Measurements from ENCODE around the gene GALNT12.

GALNT12 gene

DNA sequence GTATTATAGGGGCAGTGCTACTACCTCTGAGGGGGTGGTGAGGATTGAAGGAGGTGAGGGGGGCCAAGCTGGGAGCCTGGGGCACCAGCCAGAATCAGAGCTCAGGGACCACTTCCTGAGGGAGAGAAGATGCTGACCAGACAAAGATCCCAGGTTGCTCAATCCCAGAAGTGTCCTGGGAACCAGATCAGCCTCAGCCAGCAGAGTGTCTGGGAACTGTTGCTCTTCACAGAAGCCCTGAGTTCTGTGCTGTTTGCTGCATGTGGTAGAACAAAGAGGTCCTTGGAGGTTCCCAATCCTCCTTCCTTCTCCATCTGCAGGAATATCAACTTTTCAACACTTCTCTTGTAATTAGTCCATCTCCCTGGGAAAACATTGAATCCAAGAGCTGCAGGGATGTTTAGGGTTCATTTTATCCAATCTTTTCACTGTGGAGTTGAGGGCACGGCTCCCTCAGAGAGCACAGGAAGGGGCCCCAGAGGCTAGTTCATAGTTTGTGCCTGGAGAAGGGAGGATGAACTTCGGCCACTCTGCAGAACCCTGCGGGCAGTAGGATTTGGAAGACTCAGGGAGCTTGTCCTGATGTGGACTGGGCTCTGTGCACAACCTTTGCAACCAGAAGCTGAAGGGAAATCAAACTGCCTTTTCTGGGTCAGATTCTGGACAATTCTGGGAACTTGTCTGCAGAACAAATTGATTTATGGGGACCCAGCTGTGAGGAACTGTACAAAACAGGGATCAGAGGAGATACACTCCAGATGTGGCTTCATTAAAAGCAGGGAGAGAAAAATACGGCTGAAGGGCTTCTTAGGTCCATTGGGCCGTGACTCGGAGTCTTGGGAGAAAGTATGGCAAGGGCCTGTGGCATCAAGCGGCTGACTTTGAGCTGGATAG is 57.1 kb downstream of the GALNT12 start:
- no peak for DNase-seq

DNA sequence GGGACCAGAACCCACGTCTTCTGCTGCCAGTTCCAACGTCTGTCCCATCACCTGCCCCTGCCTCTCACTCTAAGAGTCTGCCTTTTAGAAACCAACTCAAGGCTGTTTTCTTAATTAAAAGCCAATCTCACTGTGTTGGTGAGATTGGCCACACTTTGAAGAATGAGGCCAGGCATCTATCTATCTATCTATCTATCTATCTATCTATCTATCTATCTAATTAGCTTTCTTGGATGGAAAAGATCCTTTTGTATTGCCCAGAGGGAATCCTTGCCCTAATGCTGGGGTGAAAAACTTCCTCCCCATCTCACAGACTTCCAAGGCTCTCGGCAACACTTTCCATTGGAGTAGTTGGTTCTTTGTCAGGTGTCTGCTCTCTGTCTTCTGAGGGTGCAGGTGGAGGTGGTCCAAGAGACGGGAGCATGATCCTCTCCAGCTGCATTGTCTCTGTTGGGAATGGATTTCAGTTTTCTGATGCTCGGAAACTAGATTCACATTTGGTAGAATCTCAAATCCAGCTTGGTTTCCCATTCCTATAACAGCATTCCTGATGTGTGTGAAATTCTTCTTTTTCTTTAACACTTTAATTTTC is 57.9 kb downstream of the GALNT12 start:
- DNase-seq, result no peak

DNA sequence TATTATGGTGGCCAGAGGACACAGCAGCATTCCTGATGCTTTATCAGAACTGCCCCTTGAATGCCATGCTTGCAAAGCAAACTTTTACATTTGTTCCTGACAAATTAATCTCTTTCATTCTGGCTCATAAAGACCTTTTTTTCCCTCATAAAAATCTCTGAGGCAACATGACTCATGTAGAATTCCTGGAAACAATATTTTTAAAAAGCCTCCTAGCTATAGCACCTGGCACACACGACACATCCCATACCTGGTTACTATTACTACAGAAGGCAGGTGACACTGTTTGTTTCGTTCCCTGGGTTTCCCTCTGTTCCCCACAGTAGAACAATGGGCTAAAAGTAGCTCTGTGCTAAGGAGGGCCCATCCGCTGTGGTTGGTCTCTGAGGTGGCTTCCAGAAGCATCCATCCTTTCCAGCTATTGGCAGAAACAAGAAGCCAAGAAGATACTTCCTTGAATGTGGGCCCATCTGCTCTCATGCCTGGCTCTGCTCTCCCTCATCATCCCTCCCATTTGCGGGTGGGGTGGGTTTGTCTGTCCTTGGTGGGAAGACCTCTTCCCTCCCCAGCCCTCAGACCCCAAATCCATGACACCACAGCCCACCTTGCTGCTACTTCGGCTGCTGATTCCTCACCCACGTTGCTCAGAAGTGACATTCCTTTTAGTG is 59.1 kb downstream of the GALNT12 start:
- DNase-seq, result no peak

DNA sequence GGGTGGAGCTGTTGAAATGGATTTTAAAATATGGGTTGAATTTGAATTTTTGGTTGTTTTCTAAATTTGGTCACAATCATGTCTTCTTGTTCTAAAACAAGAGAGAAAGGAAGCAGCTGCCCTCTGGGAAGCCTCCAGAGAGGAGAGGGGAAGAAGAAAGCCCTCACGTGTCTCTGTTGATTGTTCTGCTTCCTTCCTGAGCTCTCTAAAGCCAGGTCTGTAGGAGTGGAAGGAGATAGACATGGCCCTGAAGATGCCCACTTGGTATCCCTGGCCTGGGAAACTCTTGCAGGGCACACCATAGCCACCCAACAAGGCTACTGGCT is 59.6 kb downstream of the GALNT12 start:
- no peak for DNase-seq

DNA sequence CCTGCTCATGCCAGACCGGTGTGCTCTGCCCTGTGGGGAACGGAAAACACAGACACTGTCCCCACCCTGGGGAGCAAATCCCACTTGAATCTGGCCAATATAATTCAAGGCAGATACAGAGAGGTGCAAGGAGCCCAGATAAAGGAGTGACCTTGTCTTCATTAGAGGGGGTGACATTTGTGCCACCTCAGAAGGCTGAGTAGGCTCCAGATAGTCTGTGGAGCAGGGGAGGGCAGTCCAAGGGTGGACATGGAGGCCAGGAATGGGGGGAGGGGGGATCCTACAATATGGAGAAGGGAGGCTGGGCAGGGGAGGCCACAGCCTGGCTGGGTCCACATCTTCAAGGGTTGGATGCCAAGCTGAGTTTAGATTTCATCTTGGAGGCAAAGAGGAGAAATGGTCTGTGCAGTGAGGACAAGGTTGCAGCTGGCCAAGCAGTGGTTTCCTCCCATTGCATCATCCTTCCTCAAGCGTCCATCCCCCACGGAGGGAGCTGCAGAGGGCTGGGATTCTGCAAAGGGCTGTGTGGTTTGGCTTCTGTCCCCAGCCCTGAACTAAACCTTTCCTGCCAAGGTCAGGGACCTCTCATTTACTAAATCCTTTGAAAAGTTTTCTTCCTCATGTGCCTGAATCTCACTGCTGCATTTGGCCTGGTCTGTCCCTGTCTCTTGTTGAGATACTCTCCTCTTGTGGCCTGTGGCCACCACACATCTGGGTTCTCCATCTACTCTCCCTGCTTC is 60.1 kb downstream of the GALNT12 start:
- DNase-seq, result no peak

DNA sequence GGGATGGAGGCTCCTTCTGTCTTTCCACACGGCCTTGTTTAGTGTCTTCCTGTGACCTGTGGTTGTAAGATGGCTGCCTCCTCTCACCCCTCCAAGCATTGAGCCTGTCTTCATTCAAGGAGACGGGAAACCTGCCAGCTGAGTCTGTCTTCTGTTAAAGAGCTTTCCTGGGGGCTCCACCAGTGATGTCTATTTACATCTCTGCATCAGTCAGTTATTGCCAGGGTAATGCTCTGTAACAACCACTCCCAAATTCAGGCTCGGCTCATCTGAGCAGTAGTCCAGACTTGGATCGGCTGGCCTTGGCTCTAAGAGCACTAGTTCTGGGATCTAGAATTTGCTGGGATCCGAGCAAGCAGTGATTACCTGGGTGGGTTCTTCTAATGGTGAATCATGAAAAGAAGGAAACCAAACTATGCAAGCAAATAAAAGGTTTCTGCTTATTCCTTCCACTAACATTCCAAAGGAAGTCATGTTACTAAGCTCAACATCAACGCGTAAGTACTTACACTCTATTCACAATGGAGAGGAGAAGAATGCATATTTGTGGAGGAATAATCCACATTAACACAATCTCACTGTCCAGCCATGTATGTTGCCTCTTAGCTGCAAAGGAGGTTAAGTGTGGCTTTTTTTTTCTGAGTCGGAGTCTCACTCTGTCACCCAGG is 61.7 kb downstream of the GALNT12 start:
- DNase-seq, result no peak

DNA sequence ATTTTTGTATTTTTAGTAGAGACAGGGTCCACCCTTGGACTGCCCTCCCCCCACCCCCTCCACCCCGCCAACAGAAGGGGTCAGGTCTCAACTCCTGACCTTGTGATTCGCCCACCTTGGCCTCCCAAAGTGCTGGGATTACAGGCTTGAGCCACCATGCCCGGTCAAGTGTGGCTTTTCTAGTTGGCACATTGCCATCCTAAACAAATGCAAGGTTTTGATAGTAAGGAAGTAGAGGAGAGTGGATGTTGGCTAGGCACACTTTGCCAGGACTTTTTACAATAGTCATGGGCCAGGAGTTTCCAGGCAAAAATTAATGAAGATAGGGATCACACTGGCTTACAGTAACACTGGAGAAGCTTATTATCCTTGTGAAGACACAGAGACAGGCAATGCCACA is 62.4 kb downstream of the GALNT12 start:
- DNase-seq, result no peak

DNA sequence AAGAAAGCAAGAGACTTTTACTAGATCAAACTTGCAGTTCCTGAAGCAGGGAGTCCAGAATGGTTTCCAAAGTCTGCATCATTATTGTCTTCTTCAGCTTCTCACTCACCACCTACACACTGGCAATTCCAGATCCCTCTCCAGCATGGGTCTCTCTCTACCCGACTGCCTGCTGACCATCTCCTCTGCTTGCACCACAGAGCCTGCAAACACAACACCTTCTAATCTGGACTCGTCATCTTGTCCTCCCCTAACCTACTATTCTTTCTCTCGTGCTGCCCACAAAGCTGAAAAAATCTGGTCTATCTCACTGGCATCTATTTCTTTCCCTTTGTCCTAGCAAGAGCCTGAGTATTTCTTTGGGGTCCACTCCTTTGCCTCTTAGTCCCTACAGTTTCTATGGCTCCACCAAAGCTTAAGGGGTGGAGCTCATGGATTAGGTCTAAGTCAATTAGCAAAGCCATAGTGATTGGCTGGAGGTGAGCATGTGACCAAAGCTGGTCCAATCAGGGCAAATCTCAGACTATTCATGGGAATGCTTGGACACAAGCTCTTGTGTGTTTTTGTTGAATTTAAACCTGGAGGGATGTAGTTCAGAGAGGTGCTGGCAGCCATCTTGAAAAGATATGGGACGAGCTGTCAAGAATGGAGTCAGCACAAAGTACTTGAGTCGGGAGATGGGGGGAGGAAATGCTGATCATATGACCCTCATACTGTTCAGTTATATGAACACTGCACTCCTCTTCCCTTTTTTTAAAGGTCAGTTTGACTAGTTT is 63.5 kb downstream of the GALNT12 start:
- no peak for DNase-seq

DNA sequence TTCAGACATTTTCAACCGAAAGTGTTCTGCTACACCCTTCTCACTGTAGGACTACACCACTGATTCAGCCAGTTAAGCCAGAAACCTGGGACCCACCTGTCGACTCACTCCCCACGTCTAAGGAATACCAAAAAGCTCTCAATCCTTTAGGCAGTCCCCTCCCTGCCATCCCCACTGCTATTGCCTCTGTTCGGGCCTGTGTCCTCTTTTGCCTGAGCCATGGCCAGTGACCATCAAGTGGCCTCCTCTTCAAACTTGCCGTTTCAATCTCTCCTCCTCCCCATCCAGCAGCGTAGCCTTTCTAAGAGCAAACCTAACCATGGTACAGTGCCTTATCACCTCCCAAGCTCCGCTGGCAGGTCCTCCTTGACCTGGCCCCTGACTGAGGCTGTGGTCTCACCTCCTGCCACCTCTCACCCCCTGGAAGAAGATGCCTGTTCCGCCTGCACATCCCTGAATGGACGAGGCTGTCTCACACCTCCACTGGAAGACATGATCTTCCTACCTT is 64.1 kb downstream of the GALNT12 start:
- no peak for DNase-seq

DNA sequence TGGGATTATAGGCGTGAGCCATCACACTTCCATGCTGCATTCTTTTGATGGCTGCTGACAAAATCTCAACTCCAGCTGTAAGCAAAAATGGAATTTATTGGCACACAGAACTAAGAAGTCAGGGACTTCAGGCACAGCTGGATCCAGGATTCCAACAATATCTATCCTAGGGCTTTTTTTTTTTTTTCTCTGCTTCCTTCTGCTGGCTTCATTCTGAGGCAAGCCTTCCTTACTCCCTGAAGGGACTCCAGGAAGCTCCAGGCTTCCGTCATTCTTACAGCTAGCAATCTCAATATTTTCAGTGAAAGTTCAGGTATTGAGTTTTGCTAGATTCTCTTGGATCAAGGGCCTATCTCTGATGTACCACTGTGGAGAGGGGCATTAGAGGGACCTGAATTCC is 66.1 kb downstream of the GALNT12 start:
- DNase-seq, result no peak

DNA sequence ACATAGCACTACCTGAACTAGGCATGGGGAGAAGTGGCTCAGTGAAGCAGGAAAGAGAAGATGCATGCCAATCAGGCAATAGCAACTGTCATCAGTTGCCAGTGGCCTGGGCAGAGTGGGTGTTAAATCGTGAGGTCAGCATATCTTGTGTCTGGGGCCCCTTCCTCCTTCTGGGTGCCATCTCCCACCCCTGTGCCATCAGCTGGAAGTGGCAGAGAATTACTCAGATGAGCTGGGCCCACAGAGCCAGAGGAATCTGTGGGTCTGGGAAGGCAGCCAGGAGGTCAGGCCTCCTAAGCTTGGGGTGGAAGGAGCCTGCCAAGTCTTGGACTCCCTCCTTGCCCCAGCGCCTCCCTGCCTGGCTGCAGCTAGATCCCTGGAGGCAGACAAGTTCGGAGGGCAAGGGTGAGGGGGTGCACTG is 66.5 kb downstream of the GALNT12 start:
- no peak for DNase-seq

DNA sequence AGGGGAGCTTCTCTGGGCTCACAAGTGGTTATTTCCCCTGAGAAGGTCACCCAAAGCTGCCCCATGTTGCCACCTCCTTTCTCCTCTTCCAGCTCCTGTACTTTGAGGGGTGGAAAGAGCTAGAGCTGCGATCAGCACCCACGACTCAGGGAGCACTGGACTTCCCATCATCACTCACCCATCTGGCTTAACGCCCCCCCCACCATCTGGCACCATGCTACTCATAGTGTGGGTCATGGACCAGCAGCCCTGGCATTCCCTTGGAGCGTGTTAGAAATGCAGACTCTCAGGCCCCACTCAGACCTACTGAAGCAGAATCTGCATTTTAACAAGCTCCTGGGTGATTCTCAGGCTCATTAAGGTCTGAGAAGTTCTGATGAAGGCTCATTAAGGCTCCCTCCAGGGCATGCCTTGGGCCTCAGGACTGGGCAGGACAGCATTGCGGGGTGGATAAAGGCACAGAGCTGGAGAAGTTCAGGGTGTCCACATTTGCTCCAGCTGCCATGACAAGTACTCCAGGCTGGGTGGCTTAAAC is 67.3 kb downstream of the GALNT12 start:
- DNase-seq, result no peak

DNA sequence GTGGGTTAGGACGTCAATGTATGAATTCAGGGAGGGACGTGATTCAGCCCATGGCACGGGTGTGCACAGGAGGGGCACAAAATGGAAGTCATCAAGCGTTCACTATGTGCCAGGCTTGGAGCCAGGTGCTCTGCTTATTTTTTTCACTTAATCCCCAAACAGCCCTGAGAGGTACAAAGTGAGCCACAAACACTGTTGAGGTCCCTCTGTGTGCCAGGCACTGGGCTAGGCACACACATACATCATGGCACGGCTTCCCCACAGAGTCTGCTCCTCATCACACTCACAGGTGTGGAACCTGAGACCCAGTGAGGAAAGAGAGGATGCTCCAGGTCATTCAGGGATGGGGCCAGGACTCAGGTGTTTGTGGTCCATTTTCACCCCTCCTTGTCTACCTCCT is 68.1 kb downstream of the GALNT12 start:
- DNase-seq, result no peak

DNA sequence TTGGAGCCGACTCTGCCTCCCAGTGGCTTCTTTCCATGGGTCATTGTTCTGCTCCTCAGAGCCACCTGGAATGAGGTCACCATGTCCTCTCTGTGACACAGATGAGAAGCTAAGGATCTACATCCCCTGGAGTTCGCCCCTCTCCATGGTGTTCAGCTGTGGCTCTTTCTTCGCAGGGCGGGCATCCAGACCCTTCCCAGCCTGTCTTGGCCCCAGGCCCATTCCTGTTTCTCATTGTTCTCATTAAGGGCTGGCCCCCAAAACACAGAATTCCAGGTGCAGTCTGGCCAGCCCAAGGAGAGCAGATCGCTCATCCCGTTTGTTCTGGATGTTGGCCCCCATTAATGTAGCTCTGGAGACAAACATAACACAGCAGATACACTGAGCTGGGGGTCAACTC is 69.8 kb downstream of the GALNT12 start:
- no peak for DNase-seq

DNA sequence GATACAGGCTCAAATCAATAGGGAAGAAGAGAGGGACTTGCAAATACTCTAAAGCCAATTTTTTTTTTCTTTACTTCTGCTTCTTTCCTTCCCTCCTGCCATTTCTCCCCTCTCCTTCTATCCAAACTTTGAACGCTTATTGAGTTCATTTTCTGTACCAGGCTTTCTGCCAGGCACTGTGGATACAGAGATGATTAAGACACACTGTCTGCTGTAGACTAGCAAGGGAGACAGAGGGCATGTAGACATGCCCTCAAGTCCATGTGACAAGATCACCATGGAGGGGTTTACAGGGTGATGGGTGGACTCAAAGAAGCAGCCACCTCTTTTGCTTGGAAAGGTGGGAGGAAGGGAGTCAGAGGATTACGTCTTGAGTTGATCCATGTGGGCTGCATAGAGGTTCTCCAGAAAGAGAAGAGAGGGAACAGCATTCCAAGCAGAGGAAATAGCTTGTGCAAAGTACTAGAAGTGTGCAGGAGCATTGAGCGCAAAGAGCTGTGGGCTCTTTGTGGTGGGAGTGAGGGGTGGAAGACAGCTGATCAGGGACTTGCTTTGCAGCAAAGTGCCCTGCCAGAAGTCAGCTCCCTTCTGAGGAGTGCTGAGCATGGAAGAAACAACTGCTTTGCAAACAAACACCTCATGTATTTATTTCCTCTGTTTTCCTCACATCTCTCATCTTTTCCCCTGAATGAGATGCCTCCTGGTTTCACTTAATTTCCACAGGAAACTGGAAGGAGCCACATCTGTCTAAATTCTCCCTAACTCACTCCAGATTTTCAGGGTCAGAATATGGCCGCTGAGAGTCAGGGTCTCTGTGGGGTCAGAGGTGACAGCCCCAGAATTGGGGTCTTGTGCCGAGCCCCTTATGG is 71.9 kb downstream of the GALNT12 start:
- DNase-seq, result no peak

DNA sequence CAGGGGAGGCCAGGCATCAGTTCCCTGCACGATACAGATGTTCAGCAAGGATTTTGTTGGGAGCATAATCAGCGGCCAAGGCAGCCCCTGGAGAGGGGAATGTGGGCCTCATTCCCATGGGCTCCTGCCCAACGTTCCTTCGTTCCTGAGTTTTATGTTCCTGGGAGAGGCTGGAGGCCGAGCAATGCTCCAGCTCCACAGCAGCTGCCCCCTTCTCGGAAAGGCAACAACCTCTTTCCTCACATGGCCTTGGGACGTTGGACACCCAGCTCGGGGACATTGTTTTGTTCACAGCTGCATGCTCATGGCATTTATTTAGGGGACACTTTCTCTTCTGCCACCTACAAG is 72.5 kb downstream of the GALNT12 start:
- no peak for DNase-seq

DNA sequence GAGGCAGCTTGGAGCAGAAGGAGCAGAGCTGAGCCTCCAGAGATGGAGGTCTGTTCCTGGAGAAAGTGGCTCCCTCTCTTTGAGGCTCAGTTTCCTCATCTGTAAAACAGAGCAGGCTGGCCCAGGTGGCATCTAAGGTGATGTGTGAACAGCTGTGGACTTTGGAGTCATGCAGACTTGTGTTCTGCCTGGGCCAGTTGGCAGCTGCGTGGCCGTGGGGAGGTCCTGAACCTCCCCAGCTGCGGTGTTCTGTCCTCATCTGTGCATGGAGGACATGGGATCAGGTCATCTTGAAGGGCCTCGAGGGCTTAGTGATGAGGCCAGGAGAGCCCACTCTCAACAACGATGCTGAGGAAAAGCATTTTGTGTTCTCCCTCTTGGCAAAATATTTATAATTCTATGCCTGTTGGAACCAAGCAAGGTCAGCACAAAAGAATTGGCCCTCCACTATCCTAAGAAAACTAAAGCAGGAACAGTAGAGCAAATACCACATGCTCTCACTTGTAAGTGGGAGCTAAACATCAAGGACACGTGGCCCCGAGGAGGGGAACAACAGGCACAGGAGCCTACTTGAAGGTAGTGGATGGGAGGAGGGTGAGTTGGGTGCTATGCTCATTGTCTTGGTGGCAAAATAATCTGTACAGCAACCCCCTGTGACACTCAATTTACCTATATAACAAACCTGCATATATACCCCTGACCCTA is 73.0 kb downstream of the GALNT12 start:
- DNase-seq, result no peak

DNA sequence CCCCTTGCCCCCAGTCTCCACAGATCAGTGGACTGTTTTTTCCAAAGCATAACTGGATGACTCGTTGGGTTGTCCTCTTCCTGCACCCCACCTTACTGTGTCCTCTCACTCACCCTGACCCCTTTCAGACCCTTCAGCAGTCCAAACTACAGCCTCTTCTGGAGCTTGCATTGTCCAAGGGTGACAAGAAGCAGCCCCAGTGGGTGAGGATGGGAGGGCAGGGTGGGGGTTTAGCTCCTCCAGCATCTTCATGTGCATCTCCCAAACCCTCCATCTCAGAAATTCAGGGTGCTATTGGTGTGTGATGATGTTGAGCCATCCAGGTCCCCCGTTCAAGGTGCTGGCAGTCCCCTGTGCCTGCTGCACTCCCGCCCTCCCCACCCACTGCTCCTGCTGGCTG is 73.9 kb downstream of the GALNT12 start:
- no peak for DNase-seq

DNA sequence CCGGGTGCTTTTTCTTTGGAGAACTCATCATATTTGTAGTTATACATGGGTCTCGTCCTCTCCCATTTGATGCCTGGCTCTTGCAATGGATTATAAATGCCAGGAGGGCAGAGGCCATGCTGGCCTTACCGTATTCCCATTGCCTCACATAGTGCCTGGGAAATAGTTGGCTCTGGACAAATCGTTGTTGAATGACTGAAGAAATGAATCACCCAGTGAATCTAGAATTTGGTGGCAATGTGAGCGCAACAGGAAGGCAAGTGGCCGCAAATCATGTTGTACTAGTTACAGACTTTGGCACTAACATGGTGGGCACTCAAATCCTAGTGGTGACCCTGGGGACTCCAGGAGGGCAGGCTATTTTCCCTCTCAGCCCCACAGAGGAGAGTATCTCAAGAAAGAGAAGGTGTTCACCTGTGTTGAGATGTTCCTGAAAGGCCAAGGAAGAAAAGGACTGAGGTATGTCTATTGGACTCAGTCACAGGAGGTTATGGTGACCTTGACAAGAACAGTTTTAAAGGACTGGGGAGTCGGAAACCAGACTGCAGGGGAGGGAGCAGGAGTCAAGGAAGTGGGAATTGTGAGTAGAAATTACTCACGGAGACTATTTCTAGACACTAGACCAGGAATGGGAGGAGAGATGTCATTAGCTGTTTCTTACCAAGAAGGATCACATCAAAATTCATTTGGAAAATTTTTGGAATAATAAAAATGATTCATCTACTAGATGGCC is 74.5 kb downstream of the GALNT12 start:
- DNase-seq, result no peak

Measured in stimulated activated CD4-positive, alpha-beta T cell treated with anti-CD3 and anti-CD28 coated beads, Interleukin-15, amount 100 ng/mL, for 24 hours (primary cell).